GM18502 (cell line): ENCODE measurements around the gene MZF1.
A peak's percentile ranks its signal among the peaks of the same experiment; 100 is the strongest.

Source experiments
- ATAC-seq: cut with Tn5 transposase; IDR thresholded peaks from one replicate; pipeline ENCODE4 v1.9.1; 2021; ENCODE audit warnings: mild to moderate bottlenecking; ENCODE audit not compliant: unreplicated experiment, poor library complexity

Gene MZF1

DNA sequence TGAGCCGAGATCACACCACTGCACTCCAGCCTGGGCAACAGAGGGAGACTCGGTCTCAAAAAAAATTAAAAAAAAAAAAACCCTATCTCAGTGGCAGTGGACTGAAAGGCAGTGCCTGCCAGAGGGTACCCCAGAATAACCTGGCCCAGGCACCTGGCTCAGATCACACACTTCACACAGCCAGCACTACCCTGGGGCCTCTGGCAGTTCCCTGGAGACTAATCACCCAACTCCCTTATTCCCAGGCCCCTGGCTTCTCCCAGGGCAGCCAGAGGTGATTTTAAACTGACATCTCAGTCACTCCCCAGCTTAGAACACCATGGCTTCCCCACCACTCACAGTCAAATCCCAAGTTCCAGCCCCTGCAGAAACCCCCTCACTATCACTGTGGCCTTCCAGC is 57.9 kb downstream of the MZF1 start:
- ATAC-seq, result no peak

DNA sequence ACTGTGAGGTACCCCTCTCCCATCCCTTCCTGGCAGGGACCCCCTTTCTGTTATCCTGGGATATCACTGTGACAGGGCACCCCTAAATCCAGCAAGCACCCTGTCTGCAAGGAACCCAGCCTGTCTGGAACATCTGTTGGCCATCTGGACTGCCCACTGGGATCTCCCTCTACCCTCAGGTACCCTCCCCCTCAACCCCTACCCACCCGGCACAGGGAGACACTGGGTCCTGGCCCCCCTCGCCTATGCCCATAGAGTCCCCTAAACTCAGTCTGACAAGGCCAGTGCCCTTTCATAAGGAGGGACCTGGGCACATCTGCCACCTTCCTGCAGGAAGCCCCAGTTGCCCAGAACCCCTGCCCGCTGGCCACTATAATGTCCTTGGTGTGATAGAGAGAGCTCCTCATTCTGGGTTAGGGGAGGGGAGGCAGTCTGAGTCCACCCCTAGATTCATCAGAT is 58.5 kb downstream of the MZF1 start:
- ATAC-seq, result no peak

DNA sequence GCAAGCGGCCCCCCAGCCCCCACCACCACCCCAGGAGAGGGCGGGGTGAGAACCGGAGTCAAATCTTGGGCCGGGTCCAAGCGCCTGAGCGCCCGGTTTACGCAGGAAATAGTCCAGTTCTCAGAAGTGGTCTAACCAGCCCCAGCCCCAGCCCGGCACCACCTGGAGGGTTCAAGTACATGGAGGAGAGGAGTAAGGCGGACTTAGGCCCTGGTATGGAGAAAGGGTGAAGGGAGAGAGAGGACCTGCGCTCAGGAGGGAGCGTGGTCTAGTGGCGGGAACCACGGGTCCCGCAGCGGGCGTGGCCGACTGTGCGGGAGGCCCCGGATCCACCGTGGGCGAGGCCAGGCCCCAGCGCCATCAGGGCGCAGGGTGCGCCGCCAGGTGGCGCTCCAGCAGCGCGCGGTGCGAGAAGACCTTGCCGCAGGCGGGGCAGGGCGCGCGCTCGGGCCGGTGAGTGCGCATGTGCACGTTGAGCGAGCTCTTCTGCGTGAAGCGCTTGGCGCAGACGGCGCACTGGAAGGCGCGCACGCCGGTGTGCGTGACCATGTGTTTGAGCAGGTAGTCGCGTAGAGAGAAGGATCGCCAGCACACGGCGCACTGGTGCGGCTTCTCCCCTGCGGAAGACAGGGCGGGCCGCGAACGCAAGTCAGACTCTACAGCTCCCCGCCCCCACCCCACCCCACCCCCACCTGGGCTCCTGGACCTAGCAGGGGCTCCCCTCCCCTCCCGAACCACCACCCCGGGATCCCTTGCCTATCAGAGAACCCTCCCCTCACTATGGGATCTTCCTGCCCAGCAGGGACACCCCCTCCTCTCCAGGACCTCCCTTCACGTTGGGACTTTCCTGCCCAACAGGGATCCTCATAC is 59.2 kb downstream of the MZF1 start:
- peak; percentile 82 for ATAC-seq

- no peak for ATAC-seq
Measured at GRCh38 chr19:58513213-58513693, 59.9 kb downstream of the MZF1 start.
